ENCODE results near the gene PSEN2. TPM values are rescaled to one million over a fixed set of nuclear protein-coding genes. Genes with fewer than 3 reads are reported as not detected.

PSEN2 gene
- total and polyA plus RNA-seq, 9 of the 15 experiments (the other 6 are each of a cell fraction or from before 2014, with no cell fraction given), result 2.3 to 21.5 (median 13.7) TPM

- peak; percentile 77; the same call in 1 of the 2 replicates for TF ChIP-seq ATF7 (IDR thresholded peaks at IDR 0.05)
- TF ChIP-seq NFE2 (IDR thresholded peaks at IDR 0.05; ENCODE audit: low read depth), result peak; percentile 39; the same call in 1 of the 2 replicates
- TF ChIP-seq FOSL1 (tag; conservative IDR thresholded peaks at IDR 0.05), result peak; percentile 84
- 0 out of 2 replicates have a peak, but pooled peaks have one; percentile 11 for TF ChIP-seq GTF2F1 (IDR thresholded peaks at IDR 0.05; ENCODE audit: low read depth, low read length)
- TF ChIP-seq SPI1 (IDR thresholded peaks at IDR 0.05; ENCODE audit: borderline replicate concordance, low read depth, low read length), result peak; percentile 44; the same call in 1 of the 2 replicates
- no peak for TF ChIP-seq OTX1 (CRISPR knock-in tag; IDR thresholded peaks at IDR 0.05)
- TF ChIP-seq ESRRB (CRISPR knock-in tag; IDR thresholded peaks at IDR 0.05; ENCODE audit: borderline replicate concordance), result no peak
- peak; percentile 69 for TF ChIP-seq PKNOX1 (IDR thresholded peaks at IDR 0.05)
- TF ChIP-seq C11orf30 (IDR thresholded peaks at IDR 0.05; ENCODE audit: low read depth), result peak; percentile 61; the same call in 1 of the 2 replicates
- TF ChIP-seq SNAPC5 (CRISPR knock-in tag; IDR thresholded peaks at IDR 0.05), result no peak
- 0 out of 4 replicates have a peak, but pooled peaks of 1 of the 2 experiments have one; percentile 46 for TF ChIP-seq MNT (conservative IDR thresholded peaks at IDR 0.05)
- TF ChIP-seq MAFK (IDR thresholded peaks at IDR 0.05; ENCODE audit: low read length), result 0 out of 2 replicates have a peak, but pooled peaks have one; percentile 37
- TF ChIP-seq ZKSCAN8 (CRISPR knock-in tag; IDR thresholded peaks at IDR 0.05), result no peak
- TF ChIP-seq MAX (CRISPR knock-in tag; IDR thresholded peaks at IDR 0.05), result 0 out of 2 replicates have a peak, but pooled peaks have one; percentile 51
- 0 out of 2 replicates have a peak, but pooled peaks have one; percentile 5 for TF ChIP-seq EGR1 (conservative IDR thresholded peaks at IDR 0.05)
- no peak for TF ChIP-seq MITF (IDR thresholded peaks at IDR 0.05)
- peak; percentile 53 for TF ChIP-seq VEZF1 (CRISPR knock-in tag; IDR thresholded peaks at IDR 0.05)
- no peak for TF ChIP-seq ATF1 (CRISPR knock-in tag; IDR thresholded peaks at IDR 0.05)
- peak; percentile 69 for TF ChIP-seq ATF1 (tag; IDR thresholded peaks at IDR 0.05)
- TF ChIP-seq JUN (IDR thresholded peaks at IDR 0.05; ENCODE audit: borderline replicate concordance, low read depth, low read length), result peak; percentile 90
- 0 out of 2 replicates have a peak, but pooled peaks have one; percentile 25 for TF ChIP-seq JUN (CRISPR knock-in tag; IDR thresholded peaks at IDR 0.05; ENCODE audit: borderline replicate concordance)
These were observed 5.4 kb downstream of the PSEN2 start (continued) for GRCh38 chr1:226875641-226876295.
